ENCODE results near the gene C10orf67.
"Not testable (repeated sequence)": the region's sequence is repeated elsewhere in the genome, so short reads cannot be mapped to it uniquely, and the experiment has no call there.

The C10orf67 gene

DNA sequence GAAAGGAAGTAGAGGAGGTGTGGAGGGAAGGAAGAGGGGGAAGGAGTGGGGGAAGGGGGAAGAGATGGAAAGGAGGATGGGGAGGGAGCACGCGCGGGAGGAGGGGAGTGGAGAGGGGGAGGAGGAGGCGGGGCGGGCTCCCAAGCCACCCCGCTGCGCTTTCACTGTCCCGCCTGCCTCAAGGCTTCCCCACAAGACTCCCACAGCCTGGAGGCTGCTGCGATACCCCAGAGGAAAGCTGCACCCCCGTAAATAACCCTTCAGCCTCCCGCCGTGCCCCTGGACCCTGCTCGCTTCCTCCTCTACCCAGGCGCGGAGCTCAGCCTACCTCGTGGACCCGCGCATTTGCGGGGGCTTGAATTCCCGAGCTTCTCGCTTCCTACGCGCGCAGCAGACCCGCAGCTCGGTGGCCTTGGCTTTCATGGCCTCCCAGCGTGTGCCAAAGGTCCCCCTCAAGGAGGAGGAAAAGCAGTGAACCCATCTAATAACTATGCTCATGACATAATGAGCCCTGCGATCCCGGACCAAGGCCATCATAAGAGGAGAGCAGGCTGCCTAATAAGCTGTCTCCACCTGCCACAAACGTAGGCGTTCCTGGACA is at the start of gene C10orf67:
C10orf67 (minus strand) TSS at position 557 of the 601 bp plus-strand sequence; CDS start at position 534, 23 bp downstream.
- DNase-seq (ENCODE audit: extremely low read depth in 1 of 2, low read depth in 1 of 2), result no peak

DNA sequence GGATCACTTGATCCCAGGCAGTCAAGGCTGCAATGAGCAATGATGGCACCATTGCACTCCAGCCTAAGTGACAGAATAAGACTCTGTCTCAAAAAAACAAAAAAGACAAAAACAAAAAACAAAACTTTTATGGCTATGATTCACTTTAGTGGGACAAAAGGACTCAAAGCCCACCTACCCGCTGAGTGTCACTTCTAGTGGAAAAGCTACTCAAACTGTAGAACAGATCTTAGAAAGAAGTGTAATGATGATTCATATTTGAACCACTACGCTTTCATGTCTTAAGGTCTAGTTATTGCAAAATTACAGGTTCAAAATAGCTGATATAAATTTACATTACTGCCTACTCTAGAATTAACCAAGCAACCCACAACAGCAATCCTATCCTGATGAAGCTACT is 47.2 kb upstream of the C10orf67 start:
- peak in 1 of 2 donors; percentile 34 for DNase-seq (ENCODE audit: extremely low read depth in 1 of 2, low read depth in 1 of 2)

DNA sequence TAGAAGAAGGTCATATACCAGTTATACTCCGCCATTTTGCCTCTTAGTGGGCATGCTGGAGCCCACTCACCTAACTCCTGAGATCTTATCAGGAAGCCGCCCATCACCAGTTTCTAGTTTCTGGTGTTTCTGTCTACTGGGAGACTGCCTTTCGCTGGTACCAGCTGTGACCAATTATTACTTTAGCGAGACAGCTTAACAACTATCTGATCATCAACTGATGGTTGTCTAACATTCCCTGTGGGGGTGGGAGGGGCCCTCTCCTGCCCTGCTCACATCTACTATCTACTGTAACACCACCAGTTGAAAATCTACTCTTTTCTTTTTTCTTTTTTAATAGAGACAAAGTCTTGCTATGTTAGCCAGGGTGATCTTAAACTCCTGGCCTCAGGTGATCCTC is 46.2 kb upstream of the C10orf67 start:
- DNase-seq (ENCODE audit: extremely low read depth in 1 of 2, low read depth in 1 of 2), result no peak

DNA sequence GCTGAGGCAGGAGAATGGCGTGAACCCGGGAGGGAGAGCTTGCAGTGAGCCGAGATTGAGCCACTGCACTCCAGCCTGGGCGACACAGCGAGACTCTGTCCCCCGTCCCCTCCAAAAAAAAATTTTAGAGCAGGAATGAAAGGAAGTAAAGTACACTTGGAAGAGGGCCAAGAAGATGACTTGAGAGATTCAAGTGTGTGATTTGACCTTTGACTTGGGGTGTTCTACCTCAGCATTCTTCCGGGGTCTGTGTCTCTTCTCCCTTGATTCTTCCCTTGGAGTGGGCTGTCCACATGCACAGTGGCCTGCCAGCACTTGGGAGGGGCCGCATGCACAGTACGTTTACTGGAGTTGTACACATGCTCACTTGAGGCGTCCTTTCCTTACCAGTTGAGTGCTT is 45.8 kb upstream of the C10orf67 start:
- not testable (repeated sequence) for DNase-seq (ENCODE audit: extremely low read depth in 1 of 2, low read depth in 1 of 2)

DNA sequence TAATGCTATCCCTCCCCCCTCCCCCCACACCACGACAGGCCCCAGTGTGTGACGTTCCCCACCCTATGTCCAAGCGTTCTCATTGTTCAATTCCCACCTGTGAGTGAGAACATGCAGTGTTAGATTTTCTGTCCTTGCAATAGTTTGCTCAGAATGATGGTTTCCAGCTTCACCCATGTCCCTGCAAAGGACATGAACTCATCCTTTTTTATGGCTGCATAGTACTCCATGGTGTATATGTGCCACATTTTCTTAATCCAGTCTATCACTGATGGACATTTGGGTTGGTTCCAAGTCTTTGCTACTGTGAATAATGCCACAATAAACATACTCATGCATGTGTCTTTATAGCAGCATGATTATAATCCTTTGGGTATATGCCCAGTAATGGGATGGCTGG is 42.9 kb upstream of the C10orf67 start:
- DNase-seq (ENCODE audit: extremely low read depth in 1 of 2, low read depth in 1 of 2), result not testable (repeated sequence)

DNA sequence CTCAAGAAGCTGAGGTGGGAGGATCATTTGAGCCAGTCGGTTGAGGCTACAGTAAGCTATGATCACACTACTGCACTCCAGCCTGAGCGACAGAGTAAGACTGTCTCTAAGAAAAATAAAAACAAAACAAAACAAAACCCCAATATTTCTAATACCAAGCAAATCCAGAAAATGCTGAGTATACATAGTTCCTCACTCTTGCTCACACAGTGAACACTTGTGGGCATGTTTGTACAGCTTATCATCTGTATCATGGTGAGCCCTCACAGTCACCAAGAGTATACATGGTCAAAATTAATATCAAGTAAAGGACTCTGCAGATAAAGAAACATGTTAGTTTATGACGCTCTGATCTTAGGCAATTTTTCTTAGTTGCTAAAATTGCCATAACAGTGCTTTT is 41.5 kb upstream of the C10orf67 start:
- DNase-seq (ENCODE audit: extremely low read depth in 1 of 2, low read depth in 1 of 2), result no peak

DNA sequence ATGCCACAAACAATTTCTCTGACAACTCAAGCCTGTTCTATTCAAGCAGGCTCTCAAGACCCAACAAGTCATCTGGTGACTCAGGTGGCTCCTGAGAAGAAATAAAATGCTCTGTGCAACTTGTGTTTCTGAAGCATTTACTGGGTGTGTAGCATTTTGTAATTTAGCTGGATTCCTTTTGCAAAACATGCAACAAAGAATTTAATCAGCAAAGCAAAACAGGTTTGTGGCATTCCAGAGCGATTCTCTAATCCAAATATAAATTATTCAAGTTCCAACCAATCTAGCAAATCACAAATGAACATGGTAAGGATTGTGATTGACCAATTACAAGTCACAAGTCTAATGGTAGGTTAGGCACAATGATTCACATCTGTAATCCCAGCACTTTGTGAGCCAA is 39.8 kb upstream of the C10orf67 start:
- no peak for DNase-seq (ENCODE audit: extremely low read depth in 1 of 2, low read depth in 1 of 2)

DNA sequence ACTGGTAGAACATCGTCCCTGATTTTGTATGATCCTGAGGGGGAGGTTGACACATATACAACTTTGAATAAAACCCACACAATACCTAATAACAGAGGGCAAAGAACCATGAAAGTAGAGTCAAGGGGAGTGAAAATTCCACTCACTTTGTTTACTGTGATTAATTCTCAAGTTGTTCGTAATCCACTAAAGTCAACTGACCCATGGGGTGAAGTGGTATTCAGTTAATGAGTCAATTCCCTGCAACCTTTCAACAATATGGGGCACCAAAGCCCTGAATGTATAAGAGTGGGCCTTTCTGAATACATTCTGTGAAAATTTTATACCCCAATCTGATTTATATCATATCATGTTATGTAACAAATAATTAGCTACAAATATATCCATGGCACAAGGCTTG is 39.0 kb upstream of the C10orf67 start:
- DNase-seq (ENCODE audit: extremely low read depth in 1 of 2, low read depth in 1 of 2), result no peak

DNA sequence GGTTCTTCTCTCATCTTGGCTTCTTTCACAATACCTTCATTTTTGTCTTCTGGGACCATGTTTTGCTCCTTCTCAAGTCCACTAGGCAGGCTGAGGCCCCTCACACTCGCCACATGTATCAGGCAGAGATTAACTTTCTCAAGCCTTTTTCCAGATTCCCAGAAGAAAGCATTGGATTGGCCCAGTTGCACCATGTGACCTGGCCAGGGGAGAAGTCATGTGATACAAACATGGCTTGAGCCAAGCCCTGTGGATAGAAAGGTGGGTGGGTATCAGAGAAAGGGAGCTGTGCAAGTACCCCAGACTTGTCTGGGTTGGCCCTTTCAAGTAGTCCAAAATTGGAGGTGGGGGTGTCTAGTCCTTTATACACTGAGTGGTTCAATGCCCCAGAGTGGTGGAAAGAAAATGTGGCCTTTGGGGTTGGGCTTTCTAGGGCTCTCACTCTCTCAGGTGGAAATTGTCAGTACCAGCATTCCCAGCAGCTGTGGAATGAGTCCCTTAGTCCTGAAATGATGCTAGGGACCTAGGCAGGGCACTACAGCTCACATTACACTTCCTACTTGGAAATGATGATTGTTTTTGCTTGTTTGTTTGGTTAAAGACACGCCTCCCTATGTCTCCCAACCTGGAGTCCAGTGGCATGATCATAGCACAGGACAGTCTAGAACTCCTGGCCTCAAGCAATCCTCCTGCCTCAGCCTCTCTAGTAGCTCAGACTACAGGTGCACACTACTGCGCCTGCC is 36.9 kb upstream of the C10orf67 start:
- no peak for DNase-seq (ENCODE audit: extremely low read depth in 1 of 2, low read depth in 1 of 2)

DNA sequence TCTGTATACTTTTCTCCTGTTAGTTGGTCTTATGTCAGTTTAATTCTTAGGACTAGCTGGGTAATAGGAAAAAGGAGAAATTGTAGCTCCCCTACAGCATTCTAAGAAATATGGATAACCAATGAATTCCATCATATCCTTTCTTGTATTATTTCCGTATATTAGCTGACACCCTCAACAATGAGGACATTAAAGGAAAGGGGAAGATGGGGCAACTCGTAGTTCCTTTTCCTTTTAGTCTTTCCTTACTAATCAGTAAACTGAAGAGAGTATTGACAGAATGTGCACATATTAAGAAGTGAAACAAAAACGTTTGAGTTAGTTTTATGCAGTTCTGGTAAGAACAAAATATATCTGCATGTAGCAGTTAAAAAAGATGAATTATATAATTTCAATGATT is 35.1 kb upstream of the C10orf67 start:
- no peak for DNase-seq (ENCODE audit: extremely low read depth in 1 of 2, low read depth in 1 of 2)

DNA sequence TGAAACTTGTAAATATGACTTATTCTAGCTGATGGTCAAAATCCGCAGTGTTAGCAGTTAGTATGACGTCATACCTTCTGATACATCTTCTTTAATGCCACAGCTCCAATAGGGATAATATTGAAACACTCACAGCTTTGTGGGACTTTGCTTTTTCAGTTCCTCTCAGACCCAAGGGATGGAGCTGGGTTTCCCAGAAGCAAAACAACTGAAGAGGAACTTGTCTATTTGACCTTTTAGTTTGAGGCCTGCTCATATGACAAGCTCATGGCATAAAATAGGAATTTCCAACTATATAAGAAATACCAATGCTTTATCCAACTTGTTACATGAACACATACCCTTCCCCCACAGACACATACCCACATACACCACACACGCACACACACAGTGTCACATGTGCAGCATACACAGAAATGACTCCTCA is 31.6 kb upstream of the C10orf67 start:
- DNase-seq (ENCODE audit: extremely low read depth in 1 of 2, low read depth in 1 of 2), result no peak

DNA sequence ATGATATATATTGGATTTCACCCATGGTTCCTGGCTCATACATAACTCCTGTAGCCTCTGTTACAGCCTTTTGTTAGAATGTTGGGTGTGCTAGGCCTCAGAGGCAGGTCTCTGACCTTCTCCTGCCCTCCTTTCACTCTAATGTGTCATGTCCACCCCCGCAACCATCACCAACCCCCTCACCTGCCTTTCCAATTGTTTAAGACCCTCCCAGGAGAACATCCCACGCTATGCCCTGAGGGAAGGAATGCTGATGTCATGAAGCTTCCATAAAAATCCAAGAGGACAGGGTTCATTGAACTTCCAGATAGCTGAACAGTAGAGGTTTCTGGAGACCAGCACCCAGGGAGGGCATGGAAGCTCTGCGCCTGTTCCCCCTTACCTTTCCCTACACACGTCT is 30.8 kb upstream of the C10orf67 start:
- no peak for DNase-seq (ENCODE audit: extremely low read depth in 1 of 2, low read depth in 1 of 2)

DNA sequence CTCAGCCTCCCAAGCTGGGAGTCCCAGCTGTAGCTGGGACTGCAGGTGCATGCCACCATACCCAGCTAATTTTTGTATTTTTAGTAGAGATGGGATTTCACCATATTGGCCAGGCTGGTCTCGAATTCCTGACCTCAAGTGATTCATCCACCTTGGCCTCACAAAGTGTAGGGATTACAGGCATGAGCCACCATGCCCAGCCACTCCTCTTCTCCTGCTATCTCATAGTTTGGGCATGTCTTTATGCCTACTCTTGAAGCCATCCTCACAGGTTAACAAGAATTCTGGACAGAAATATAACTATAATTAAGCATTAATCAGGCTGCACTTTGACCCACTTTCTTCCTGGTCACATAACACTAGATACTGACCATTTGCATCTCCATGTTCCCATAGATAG is 28.6 kb upstream of the C10orf67 start:
- no peak for DNase-seq (ENCODE audit: extremely low read depth in 1 of 2, low read depth in 1 of 2)

DNA sequence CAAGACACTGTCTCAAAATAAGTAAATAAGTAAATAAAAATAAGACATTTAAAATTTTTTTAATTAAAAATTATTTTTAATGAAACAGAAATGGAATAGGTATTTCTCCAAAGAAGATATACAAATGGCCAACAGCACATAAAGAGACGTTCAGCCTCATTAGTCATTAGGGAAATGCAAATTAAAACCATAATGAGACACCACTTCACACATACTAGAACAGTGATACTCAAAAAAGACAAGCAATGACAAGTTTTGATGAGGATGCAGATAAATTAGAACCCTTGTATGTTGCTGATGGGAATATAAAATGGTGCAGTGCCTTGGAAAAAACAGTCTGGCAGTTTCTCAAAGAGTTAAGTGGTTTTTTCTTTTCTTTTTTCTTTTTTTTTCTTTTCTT is 26.5 kb upstream of the C10orf67 start:
- DNase-seq (ENCODE audit: extremely low read depth in 1 of 2, low read depth in 1 of 2), result no peak

DNA sequence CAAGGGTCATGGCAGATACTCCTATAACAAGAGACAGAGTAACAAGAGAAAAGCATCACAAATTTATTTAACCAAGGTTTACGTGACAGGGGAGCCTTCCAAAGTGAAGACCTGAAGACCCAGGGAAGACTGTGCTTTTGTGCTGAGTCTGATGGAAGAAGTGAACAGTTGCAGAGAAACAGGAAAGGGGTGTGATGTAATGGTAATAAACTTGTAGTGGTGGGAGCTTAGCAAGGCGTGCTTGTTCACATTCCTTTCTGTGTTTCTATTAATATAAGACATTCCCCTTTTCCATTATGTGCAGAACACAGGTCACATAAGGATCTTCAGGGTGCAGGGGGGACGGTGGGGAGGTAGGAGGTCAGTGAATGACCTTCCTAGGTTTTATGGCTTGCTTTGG is 25.5 kb upstream of the C10orf67 start:
- no peak for DNase-seq (ENCODE audit: extremely low read depth in 1 of 2, low read depth in 1 of 2)

DNA sequence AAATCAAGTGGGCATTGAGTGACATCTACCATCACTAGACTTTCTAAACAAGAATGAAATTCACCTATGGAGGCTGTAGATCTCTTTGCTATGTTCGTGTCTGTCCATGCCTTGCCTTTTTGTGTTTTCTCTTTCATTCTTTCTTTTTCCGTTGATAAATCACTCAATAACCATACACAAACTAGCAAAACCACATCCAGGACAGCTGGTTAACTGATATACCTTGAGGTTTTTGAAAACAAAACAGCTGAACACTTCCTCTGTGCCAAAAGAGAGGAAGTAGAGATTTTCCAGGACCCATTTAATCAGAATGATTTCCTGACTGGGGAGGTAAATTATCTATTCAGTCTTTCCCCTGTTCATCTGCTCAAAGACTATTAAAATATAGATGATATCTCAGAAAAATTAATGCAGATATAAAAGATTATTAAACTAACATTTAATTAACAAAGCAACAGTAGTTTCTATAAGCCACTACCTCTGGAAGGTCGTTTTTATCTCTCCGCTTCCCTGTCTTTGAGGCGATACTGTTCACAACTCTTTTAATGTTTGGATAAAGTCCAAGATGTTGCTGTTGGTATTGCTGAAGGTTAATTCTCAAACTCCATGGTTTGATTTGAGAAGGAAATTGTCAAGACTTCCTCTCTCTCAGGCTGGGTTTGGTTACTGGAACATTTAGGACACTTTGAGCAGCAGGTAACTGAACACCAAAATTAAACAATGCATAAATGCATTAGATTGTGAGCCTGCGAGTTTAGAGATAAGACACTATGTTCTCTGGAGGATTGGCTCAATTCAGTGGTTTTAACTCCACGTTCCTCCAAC is 24.4 kb upstream of the C10orf67 start:
- no peak for DNase-seq (ENCODE audit: extremely low read depth in 1 of 2, low read depth in 1 of 2)

DNA sequence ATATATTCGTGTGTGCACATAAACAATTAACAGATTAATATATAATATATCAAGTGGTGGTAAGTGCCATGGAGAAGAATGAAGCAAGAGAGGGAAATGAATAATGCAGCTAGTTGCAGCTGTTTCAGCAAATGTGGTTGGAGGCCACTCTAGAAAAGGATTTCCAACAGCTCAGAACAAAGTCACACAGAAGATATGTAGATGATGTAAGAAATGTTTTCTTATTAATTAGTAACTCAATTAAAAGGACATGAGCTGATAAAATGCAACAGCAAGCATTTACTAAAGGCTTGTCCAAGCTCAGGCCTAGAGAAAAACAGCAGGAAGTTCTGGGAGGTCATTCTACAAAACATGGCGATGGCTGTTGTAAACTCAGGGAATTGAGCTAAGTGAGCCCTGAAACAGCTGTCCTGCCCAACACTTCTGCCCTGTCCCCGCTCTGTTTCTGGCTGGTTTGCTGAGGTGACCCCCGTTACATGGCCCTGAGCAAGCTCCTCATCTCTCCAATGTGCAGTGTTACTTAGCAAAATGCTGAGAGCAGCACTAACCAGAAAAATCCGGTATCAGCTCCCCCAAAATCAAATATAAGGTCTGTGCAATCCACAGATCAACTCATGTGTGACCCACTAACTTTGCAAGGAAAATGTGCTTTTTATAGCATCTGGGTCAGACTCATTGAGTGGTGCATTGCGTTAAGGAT is 23.4 kb upstream of the C10orf67 start:
- no peak for DNase-seq (ENCODE audit: extremely low read depth in 1 of 2, low read depth in 1 of 2)

DNA sequence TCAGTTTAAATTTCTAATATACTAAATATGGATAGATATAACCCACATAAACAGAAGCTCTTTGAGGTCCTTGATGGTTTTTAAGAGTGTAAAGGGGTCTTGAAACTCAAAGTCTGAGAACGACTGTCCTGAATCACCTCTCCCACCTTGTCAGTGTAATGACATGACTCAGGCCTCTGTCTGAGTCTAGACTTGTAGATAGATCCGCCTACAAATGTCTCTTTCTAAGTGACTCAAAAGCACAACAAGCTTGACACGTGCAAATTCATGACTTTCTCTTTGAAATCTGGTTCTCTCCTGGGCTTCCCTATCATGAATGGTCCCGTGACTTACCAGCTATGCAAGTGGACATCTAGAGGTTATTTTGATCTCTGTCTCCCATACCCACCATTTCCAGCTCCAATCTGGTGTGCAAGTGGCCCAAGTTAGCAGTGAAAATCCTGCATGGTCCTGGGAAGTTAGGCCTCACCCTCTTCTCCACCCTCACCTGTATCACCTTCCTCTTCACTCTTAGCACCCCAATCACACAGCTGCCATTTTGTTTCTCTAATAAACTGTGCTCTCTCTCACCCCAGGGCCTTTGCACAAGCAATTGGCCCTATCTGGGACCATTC is 20.9 kb upstream of the C10orf67 start:
- not testable (repeated sequence) for DNase-seq (ENCODE audit: extremely low read depth in 1 of 2, low read depth in 1 of 2)

DNA sequence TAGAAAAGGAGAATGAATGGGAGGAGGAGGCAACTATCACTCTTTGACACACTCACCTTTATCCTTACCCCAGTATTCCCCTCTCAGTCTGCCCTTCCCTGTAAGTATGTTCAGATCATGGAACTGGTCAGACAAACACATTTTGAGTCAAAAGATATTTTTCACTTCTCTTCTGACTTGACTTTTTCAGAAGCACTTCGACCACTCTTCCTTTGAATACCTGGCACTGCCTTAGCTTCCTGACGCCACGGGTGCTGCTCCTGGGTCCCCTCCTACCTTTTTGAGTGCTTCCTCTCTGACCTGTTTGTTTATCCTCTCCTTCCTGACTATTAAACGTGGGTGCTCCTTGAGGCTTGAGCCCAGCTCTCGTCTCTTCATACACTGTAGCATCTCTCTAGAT is 19.8 kb upstream of the C10orf67 start:
- DNase-seq (ENCODE audit: extremely low read depth in 1 of 2, low read depth in 1 of 2), result no peak

DNA sequence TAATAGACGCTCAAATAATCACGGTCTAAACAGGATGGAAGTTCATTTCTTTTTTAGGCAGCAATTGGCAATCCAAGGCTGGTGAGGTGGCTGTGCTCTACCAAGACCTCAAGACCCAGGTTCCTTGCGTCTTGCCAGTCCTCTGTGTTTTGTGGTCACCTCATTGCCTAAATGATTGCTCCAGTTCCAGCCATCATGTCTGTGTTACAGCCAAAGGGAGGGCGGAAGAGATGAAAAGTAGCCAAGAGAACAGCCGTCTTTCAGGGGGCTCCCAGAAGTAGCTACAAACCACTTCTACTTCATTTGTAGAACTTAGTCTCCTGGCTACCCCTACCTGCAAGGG is 19.2 kb upstream of the C10orf67 start:
- no peak for DNase-seq (ENCODE audit: extremely low read depth in 1 of 2, low read depth in 1 of 2)

Data from stimulated activated CD8-positive, alpha-beta memory T cell treated with anti-CD3 and anti-CD28 coated beads, Interleukin-7, amount 100 ng/mL, for 48 hours (primary cell).